Hippocampal formation (tissue), 2 donors: ENCODE data around the gene ZACN.

ENCODE experiments used
- DNase-seq, 2 donors: peaks; one replicate each; lab custom pipeline; 2025; lab: John Stamatoyannopoulos, UW

Gene ZACN

DNA sequence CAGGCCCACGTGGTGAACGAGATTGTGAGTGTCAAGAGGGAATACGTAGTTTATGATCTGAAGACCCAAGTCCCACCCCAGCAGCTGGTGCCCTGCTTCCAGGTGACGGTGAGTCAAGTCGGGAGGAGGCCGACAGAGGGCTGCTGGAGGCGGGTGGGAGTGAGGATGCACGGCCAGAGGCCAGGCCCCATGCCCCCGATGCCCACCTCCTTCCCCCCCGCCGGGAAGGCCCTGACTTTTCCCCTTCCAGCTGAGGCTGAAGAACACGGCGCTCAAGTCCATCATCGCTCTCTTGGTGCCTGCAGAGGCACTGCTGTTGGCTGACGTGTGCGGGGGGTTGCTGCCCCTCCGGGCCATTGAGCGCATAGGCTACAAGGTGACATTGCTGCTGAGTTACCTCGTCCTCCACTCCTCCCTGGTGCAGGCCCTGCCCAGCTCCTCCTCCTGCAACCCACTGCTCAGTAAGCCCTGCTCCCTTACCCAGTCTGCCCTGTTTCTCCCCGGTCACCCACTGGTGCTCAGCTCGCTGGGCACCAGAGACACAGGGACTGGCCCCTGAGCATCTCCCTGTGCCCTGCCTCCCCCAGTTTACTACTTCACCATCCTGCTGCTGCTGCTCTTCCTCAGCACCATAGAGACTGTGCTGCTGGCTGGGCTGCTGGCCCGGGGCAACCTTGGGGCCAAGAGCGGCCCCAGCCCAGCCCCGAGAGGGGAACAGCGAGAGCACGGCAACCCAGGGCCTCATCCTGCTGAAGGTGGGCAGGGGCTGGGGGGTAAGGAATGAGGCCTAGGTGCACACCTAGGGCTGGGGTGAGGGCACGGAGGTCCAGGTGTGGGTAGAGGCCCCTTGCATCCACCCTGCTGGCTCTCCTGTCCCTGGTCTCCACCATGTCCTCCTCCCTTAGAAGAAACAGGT, 2.6 kb downstream of the ZACN start:
- DNase-seq = no peak

DNA sequence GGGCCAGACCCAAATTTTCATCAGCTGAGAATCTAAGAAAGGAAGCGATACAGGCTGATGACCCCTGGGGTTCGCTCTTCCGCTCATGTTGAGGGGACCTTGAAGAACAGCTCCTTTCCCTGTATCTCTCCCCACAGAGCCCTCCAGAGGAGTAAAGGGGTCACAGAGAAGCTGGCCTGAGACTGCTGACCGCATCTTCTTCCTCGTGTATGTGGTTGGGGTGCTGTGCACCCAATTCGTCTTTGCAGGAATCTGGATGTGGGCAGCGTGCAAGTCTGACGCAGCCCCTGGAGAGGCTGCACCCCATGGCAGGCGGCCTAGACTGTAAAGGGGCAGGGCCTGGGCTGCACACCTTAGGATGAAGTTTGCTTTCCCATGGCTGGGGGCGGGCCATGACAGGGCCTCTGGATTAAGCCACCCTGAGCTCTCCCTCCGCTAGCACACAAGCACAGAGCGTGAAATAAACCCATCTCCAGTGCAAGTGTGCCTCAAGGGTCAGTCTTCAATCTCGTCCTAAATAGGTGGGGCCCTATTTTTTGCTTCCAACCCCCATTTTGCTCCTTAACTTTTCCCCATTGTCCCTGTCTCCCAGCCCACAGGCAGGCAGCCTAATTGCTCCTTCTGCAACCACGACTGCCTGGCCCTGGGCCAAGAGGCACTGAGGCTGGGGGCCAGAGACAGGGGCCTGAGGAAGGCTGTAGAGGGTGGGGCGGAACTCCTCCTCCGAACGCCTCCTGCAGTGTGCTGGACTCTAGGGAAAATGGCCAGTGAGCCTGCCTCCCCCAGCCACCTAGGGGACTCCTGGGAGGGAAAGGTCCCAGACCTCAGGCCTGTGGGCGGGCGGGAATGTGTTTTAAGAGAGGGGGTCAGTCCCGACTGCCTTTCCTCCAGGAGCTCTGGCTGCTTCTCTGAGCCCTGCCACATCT, 3.6 kb downstream of the ZACN start:
- no peak for DNase-seq

DNA sequence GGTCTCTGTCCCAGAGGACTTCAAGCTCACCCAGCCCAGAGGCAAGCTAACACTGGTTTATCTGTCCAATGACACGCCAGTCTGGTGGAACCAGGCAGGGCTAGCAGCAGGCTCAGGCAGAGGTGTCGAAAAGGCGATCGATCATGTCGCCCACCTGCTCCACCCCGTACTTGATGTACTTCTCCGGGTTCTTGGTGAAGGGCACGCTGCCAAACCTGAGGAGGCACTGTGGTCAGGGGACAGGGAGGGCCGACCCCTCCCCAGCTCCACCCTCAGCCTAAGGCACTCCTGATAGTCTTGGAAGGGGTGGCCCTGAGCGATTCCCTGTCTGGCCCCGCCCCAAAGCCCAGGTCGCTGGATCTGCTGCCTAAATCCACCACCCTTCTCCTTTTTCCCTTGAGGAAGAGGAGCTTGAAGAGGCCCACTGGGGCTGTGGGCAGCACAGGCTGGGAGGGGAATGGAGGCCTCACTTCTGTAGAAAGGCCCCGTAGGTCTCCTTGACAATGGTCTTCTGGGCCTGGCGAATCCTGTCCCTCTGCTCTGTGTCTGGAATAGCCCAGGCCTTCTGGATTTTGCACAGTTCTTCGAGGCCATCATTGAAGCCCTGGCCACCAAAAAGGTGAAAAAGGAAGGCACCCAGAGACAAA, 4.7 kb downstream of the ZACN start:
- no peak for DNase-seq

DNA sequence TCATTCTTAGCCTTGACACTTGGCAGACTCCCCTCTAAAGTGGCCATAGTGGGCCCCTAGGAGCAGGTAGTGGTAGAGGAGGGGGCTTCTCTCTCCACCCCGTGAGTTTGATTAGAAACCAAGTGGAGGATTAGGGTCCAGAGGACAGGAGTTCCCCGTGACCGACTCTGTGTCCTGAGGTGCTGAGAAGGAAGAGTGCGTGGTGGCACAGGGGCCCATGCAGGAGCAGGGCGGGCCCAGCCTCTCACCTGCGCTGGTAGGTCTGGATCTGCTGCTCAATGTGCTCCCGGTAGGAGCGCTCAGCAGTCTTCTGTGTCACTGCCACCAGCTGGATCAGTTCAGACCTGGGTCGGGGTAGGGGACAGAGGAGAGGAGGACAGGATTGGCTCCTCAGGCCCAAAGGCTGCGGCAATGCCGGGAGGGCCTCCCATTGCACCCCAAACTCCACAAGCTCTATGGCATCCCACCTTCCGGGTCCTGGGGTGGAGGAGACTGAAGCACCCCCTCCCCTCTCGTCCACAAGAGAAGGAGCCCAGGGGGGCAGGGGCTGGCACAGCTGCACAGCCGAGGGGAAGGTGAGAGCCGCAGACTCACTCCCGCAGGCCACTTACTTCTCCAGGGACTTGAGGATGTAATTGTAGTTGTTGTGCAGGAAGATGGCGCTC, 6.2 kb downstream of the ZACN start:
- DNase-seq = no peak

DNA sequence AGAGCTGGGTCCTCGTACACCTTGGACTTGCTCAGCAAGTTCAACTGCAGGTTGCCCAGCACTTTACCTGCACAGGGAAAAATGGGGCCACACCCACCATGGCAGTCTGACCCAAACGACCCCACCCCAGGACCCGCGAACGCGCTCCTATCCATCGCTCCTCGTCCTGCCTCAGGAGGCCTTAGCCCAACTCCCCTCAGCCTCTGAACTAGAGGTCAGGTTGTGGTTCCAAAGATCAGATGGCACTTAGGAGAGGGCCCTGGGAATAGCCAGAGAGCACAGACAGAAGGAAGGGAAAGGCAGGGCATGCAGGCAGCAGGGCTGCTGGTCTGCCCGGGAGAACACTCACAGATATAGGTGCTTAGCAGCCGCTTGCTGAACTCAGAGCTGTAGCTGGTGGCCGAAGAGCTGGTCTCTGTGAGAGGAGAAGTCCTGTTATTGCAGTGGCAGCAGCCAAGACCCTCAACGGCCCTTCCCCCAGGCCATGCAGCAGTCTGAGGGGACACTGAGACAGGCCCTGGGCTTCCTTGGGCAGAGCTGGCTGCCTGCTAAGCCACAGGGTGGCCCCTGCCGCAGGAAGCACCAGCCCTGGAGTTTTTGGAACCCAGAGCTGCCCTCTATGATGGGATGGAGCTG, 6.9 kb downstream of the ZACN start:
- DNase-seq = no peak

DNA sequence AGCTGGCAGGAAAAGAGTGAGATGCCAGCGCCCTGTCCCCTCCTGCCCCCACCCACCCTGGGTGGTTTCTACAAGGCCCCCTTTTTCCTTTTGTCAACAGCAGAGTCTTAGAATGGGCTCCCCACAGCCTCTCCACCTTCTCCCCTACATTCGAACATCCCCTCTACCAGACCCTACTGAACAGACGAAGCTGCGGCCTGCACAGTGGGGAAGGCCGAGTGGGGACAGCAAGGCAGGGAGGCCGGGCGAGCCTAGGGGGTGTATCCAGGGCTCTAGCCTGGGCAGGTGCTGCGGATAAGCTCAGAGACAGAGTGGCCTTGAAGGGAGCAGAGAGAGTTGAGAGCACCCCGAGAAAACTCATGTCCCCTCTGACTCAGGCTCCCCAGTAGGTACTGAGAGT, 7.4 kb downstream of the ZACN start:
- DNase-seq = no peak

DNA sequence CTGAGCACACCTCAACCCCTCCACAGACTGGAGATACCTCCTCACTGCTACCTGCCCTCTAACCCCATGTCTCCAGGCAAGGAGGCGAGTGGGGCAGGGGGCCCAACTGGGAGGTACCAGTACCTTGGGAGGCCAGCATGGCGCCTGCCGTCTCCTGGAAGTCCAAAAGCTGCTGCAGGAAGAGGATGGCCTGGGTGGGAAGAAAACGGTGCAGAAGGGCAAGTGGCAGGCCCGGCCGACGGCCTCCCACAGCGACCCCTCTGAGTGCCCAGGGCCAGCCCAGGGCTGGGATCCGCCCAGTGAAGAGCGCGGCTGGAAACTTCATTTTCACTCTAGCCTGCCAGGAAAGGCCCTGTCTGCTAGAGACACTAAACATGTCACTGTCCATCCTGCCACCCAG, 8.5 kb downstream of the ZACN start:
- DNase-seq = no peak

DNA sequence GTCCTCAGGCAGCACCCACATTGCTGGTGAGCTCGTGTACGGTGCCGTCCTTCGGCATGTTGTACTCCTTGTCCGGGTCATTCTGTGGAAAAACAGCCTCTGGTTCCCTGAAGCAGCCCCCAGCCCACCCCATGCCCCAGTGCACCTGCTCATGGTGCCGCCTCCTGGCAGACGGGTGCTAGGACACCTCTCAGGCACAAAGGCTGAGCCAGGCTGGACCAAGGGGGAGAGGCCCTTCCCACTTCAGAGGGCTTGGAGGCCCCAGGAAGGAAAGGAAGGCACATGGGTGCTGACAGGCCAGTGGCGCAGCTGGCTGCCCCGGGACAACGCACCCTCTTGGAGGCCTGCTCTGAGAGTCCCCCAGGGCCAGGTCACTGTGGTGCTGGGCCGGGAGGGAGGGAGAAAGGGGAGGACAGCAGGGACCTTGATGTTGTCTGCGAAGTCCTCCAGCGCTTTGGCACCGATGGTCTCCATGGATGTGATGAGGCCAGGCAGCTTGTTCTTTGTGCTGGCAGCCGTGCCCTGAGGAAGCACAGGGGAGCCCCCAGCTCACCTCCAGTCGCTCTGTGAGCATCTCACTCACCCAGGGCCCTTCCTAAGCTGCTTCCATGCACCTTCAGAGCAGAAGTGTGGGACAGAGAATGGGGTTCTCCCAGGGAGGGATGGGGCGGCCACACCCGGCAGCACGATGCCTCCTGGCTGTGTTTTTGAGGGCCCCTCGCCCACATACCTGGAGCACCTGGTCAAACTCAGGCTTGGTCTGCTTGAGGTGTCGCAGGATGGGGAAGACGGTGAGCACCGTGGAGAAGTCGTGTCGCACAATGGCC, 9.3 kb downstream of the ZACN start:
- DNase-seq = no peak

DNA sequence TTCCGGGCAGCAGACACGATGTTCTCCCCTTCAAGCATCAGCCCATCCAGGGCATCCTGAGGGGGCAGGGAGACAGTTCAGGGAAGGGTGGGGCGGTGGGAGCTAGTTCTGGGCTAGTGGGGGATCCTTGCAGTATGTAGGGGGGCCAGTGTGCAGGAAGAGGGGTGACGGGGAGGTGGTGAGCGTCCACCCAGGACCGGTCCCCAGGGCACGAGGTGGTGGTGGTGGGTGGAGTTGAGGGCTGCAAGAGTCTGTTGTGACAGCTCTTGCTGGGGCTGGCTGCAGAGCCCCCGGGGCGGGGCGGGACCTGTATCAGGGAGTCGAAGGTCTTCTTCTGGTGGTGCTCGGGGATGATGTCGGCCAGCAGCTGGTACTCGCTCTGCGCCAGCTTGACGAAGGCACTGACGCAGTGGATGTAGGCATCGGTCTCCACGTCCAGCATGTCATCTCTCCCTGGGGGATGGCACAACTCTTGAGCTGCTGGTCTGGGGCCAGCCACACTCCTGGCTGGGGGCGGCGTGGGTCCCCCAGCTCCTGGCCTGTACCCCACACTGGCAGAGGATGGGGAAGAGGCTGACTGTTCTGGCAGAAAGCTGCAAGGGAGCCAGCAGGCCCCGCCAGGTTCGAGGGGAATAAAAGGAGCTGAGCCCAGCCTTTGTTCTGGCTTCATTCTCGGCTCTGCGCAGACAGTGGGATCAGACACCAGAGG, 10.0 kb downstream of the ZACN start:
- no peak for DNase-seq

DNA sequence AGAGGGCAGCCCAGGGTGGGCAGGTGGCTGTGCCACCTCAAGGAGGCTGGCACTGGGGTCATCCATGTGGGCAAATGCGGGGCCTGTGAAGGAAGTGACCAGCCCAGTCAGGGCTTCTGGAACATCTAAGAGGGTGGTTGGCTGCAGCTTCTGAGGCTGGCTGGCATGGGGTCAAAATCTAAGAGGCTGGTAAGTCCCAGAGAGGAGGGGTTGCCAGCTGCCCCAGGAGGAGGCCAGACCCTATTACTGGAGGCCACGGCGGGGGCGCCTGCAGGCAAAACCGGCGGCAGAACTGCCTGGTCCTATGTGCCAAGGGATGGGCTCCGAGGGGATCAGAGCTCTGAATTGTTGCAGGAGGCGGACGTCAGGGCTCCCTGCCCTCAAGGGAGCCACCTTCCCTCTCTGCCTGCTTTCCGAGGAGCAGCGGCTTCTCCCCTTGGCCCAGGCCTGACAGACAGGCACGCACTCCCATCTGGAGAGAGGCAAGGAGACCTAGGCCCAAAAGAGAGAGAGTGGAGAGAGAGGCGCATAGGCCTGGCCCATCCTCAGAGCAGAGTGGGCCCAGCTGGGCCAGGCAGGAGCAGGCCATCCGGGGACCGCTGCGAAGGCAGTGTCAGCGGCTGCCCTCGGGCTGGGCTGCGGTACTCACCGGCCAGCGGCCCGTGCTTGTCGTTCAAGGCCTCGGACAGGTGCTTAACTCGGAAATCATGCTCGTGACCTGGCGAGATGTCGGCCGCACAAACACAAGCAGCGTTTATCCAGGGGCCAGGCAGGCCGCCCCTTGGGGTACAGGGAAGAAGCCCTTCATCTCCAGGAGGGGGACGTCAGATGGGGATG, 10.9 kb downstream of the ZACN start:
- DNase-seq = no peak

DNA sequence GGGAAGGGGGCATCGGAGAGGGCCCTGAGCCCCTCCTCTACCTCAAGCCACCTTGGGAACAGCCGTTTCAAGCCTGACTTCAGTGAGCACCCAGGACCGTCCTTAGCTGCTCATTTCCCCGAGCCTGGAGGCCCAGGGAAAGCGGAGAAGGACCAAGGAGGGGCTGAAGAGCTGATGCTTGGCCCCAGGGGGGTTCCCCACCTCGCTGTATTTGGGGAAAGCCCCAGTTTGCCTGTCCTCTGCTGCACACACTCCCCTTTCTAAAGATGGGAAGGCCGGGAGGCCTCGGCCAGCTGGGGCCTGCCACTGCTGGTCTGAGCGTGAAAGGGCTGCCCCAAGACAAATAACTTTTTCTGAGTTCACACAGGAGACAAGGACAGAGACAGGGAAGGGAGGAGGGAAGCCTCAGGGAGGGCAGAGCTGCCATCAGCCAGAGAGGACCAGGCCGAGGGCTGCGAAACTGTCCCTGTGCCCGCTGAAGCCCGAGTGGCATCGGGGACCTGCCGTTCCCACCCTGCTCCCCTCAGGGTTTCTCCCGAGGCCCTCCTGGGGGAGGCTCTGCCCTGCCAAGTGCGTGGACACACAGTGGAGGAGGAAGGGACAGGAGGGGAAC, 11.6 kb downstream of the ZACN start:
- DNase-seq = no peak

DNA sequence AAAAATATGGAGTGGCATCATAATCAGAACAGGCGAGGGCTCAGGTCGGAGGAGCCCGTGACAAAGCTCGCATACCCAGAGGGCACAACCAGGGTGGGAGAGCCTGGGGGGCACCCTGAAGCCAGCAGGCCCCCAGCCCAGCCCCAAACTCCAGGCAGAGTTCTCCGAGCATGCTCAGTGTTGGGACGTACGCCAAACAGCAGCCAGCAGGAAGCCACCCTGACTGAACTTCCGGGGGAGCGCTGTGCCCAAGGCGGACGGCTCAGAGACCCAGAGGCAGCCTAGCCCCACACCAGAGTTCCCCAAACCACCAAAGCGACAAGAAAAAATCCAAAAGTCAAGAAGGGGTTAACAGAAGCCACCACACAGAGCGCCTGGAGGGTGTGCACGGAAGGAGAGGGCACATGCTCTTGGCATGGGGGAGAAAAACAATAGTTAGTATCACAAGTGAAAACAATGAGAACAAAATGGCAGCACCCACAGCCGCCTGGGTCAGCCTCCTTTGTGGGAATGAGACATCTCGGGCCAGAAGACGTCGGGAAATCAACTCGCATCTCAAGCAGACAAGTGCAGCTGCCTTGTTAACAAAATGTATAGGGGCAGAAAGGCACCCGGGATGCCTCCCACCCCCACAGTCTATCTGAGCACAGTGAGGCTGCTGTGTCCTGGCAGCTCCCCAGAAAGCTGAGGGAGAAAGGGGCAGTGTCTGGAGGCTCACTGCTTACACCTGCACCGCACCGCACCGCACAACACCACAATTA, 12.7 kb downstream of the ZACN start:
- DNase-seq = no peak

DNA sequence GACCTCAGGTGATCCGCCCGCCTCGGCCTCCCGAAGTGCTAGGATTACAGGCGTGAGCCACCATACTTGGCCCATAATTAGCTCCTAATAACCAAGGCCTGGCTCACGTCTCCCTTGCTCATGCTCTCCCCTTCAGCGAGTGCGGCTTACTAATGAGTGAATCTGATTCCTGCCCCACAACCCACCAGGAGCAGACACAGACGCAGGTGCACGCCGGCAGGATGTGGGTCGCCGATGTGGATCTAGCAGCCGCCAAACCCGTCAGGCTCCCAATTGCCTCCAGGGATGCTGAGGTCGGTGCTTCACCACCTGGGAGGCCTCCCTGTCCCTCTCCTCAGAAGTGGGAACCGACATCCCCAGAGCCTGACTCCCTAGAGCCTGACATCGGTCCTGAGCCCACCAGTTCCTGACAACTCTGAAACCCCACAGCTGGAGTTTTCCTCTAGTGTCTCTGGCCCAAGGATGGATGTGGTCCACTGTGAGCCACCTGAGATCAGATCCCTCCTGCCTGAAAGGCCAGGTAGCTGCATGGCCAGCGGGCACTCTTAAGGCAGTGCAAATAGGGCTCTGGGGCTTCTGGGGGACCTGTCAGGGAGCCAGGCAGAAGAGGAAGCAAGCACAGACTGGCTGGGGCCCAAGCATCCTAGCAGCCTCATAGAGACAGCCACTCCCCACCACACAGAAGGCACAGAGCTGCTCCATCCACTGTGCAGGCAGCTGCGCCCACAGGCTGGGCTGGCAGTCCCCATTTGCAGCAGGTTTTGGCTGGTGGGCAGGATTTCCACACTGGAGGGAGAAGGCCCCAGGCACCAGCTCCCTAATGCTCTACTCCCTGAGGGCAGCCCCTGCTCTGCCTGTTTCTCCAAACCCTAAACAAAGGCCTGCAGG, 13.8 kb downstream of the ZACN start:
- DNase-seq = no peak

DNA sequence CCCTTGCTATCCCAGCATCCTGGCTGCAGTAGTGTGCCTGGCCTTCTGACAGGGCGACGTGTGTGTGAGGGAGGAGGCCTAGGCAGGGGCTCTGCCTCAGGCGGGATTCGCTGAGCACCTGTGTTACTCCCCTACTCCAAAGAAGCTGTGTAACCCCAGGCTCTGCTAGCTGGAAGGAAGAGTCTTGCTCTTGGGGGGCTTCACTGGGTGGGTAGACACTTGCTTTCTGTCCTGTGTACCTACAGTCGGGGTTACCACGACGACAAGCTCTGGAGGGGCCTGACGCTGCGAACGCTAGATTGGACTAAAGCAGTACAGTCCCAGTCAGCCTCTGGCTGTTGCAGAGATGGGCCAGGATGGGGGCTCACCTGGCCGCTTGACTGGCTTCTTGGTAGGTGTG, 15.1 kb downstream of the ZACN start:
- DNase-seq = no peak

DNA sequence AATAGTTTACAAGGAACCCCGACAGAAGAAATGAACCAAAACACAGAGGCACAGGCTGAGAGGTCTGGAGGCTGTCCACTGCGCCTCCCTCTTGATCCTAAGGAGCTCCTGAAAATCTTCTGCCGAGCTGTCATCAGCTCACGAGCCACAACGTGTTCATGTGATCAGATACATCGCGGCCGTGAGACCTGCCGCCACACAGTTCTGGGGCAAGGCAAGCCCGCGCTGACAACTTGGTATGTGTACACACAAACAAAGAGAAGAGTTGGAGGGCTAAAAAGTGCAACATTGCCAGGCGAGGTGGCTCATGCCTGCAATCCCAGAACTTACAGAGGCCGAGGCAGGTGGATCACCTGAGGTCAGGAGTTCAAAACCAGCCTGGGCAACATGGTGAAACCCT, 17.0 kb downstream of the ZACN start:
- DNase-seq = no peak

DNA sequence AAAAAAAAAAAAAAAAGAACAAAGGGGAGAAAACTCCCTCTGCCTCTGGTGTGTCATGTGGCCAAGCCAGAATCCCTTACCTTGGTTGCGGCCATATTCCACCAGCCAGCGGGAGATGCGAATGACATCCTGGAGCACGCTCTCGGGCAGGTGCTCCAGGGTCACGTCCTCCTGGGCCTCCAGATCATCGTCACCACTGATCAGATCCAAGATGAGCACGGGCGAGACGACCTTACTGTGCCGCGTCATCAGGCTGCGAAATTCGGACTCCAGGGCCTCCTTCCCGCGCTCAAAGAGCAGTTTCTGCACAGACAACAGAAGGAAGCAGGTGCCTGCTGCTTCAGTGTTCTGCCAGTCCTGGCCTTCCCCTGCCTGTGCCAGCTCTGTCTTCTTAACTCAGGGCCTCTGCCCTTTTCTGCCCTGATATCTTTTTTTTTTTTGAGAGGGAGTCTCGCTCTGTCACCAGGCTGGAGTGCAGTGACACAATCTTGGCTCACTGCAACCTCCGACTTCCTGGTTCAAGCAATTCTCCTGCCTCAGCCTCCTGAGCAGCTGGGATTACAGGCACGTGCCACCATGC, 18.8 kb downstream of the ZACN start:
- no peak for DNase-seq
